GM12878 (cell line): ENCODE data around the gene MDFIC. TPM values are rescaled to one million over a fixed set of nuclear protein-coding genes. Genes with fewer than 3 reads are reported as not detected.

Source experiments
- ATAC-seq: fragments of 200-7000 bp; cut with Tn5 transposase; 3 replicates; pipeline ENCODE4 v1.9.1; 2020; ENCODE audit warnings: mild to moderate bottlenecking, moderate library complexity
- BruUV-seq: library from RNA; stranded (reverse); fragments of 400-500 nt; replicated peaks from 2 replicates; lab custom pipeline; 2021; lab: Mats Ljungman, UMichigan
- CTCF ChIA-PET: fragments of 300-600 bp; sonication (Branson Sonifier 250); formaldehyde crosslinking; extraction: SDS; loops from one replicate; lab custom pipeline; 2021; ENCODE audit warnings: inconsistent platforms; lab: Yijun Ruan, JAX
- POLR2A ChIA-PET: fragments of 350-600 bp; formaldehyde crosslinking; extraction: SDS; loops from one replicate; lab custom pipeline; 2021; ENCODE audit warnings: inconsistent platforms; lab: Charles Lee
- RAD21 ChIA-PET: fragments of 300-600 bp; sonication (Branson Sonifier 250); formaldehyde crosslinking; loops from one replicate; lab custom pipeline; 2023; ENCODE audit warnings: antibody characterized with exemption; ENCODE audit not compliant: unreplicated experiment; lab: Charles Lee
- SMC1A ChIA-PET: fragments of 300-600 bp; sonication (Branson Sonifier 250); formaldehyde crosslinking; loops from one replicate; lab custom pipeline; 2023; ENCODE audit not compliant: unreplicated experiment, uncharacterized antibody; lab: Charles Lee
- DNase-seq: peaks from one replicate; pipeline ENCODE4 v3.0.0-alpha.2; 2011; ENCODE audit warnings: low read depth, low spot score
- FAIRE-seq: peaks from 3 replicates; lab custom pipeline; 2011; peaks lifted over from hg19 to GRCh38; lab: Jason Lieb, UNC
- H2AFZ ChIP-seq: 2 replicates; pipeline ENCODE4 v1.6.0; 2011; ENCODE audit warnings: low read depth, low read length, control low read depth; ENCODE audit not compliant: control insufficient read depth
- H3K27ac ChIP-seq: 2 replicates; pipeline ENCODE4 v1.5.1; 2011; ENCODE audit warnings: control low read depth; ENCODE audit not compliant: control insufficient read depth, insufficient read depth
- H3K27me3 ChIP-seq, 2 experiments: replicated peaks in 1 of 2; 2 replicates each; pipeline versions ENCODE4 v1.6.0 to v1.6.1; 2011; ENCODE audit warnings: low read length in 1 of 2; ENCODE audit not compliant: control insufficient read depth in 2 of 2, insufficient read depth in 2 of 2
- H3K36me3 ChIP-seq, 2 experiments: 2 replicates each; pipeline ENCODE4 v1.5.1; 2011; ENCODE audit warnings: low read length in 1 of 2; ENCODE audit not compliant: control insufficient read depth in 2 of 2, insufficient read depth in 2 of 2
- H3K4me1 ChIP-seq: 2 replicates; pipeline ENCODE4 v1.6.1; 2011; ENCODE audit warnings: mild to moderate bottlenecking, low read length, moderate library complexity, mixed read lengths; ENCODE audit not compliant: control insufficient read depth, insufficient read depth
- H3K4me2 ChIP-seq: 2 replicates; pipeline ENCODE4 v1.6.0; 2011; ENCODE audit warnings: control low read depth; ENCODE audit not compliant: control insufficient read depth, insufficient read depth
- H3K4me3 ChIP-seq: fragments of 200-600 bp; sonication (generic); 2 replicates; pipeline ENCODE4 v1.5.1; 2016
- H3K79me2 ChIP-seq: 2 replicates; pipeline ENCODE4 v1.6.0; 2011; ENCODE audit warnings: low read length; ENCODE audit not compliant: control insufficient read depth, insufficient read depth
- H3K9ac ChIP-seq: 2 replicates; pipeline ENCODE4 v1.8.0; 2011; ENCODE audit warnings: low read length, control low read depth, mixed read lengths; ENCODE audit not compliant: control insufficient read depth, insufficient read depth
- H3K9me3 ChIP-seq: replicated peaks from 3 replicates; pipeline ENCODE4 v1.5.1; 2011; ENCODE audit warnings: mild to moderate bottlenecking, low read length; ENCODE audit not compliant: control insufficient read depth, insufficient read depth
- H4K20me1 ChIP-seq: 2 replicates; pipeline ENCODE4 v1.6.0; 2011; ENCODE audit not compliant: control insufficient read depth, insufficient read depth
- BCL3 ChIP-seq: IDR thresholded peaks from 2 replicates; pipeline ENCODE4 v1.6.1; 2011; ENCODE audit warnings: borderline replicate concordance, low read depth, mild to moderate bottlenecking, moderate library complexity, low read length; ENCODE audit not compliant: insufficient read depth, poor library complexity, severe bottlenecking
- BMI1 ChIP-seq: fragments of 450-650 bp; IDR thresholded peaks from 2 replicates; pipeline ENCODE4 v1.6.1; 2016; ENCODE audit warnings: mild to moderate bottlenecking, moderate library complexity, borderline replicate concordance
- GABPA ChIP-seq: IDR thresholded peaks from 2 replicates; pipeline ENCODE4 v1.6.1; 2014; ENCODE audit warnings: antibody characterized with exemption, low read depth, mild to moderate bottlenecking, inconsistent platforms
- HCFC1 ChIP-seq: fragments of 150-350 bp; IDR thresholded peaks from 2 replicates; pipeline ENCODE4 v1.6.1; 2014; ENCODE audit warnings: low read length
- HDAC2 ChIP-seq: fragments of 200-600 bp; sonication (generic); IDR thresholded peaks from 2 replicates; pipeline ENCODE4 v1.6.1; 2017
- MAX ChIP-seq: IDR thresholded peaks from 2 replicates; pipeline ENCODE4 v1.6.1; 2012; ENCODE audit warnings: low read depth, low read length, improper control_type of control experiment
- MTA2 ChIP-seq: fragments of 450-650 bp; IDR thresholded peaks from 2 replicates; pipeline ENCODE4 v1.6.1; 2016; ENCODE audit warnings: low read depth, mild to moderate bottlenecking, moderate library complexity
- PKNOX1 ChIP-seq: fragments of 450-650 bp; IDR thresholded peaks from 2 replicates; pipeline ENCODE4 v1.6.1; 2016; ENCODE audit warnings: mild to moderate bottlenecking
- POLR2AphosphoS5 ChIP-seq: IDR thresholded peaks from 2 replicates; pipeline ENCODE4 v1.6.1; 2011; ENCODE audit warnings: mild to moderate bottlenecking, low read length, inconsistent platforms
- RCOR1 ChIP-seq: conservative IDR thresholded peaks from 2 replicates; pipeline ENCODE4 v1.6.1; 2012; ENCODE audit warnings: low read depth, low read length, improper control_type of control experiment
- RELA ChIP-seq: fragments of 450-650 bp; IDR thresholded peaks from 2 replicates; pipeline ENCODE4 v1.8.0; 2014; ENCODE audit warnings: borderline replicate concordance; ENCODE audit not compliant: partially characterized antibody
- SUPT20H ChIP-seq: IDR thresholded peaks from 2 replicates; pipeline ENCODE4 v1.6.1; 2011; ENCODE audit warnings: low read depth, mild to moderate bottlenecking, low read length, moderate library complexity, borderline replicate concordance; ENCODE audit not compliant: control insufficient read depth
- TAF1 ChIP-seq: IDR thresholded peaks from 2 replicates; pipeline ENCODE4 v1.6.1; 2011; ENCODE audit warnings: mild to moderate bottlenecking, low read depth, low read length, borderline replicate concordance
- TARDBP ChIP-seq: IDR thresholded peaks from 2 replicates; pipeline ENCODE4 v1.6.1; 2016; ENCODE audit warnings: borderline replicate concordance
- YY1 ChIP-seq: IDR thresholded peaks from 2 replicates; pipeline ENCODE4 v1.6.1; 2011; ENCODE audit warnings: low read depth, mild to moderate bottlenecking, low read length
- ZNF384 ChIP-seq: IDR thresholded peaks from 2 replicates; pipeline ENCODE4 v1.6.1; 2012; ENCODE audit warnings: low read depth, mild to moderate bottlenecking, low read length, improper control_type of control experiment, borderline replicate concordance
- ZSCAN29 ChIP-seq: fragments of 450-650 bp; IDR thresholded peaks from 2 replicates; pipeline ENCODE4 v1.6.1; 2017; ENCODE audit warnings: mild to moderate bottlenecking, moderate library complexity
- WGBS: methylation state at CpG from one replicate; pipeline ENCODE4 v1.1.6; 2016; ENCODE audit warnings: low lambda C conversion rate; ENCODE audit not compliant: insufficient replicate concordance, insufficient coverage; ENCODE audit errors: missing lambda C conversion rate; 5-methylcytosine and 5-hydroxymethylcytosine counted together
- in situ Hi-C: fragments of 300-500 bp; cut with MboI; formaldehyde crosslinking; loops from 9 replicates; pipeline ENCODE4 v1.14.3; 2018; ENCODE audit warnings: mixed read lengths
- intact Hi-C: fragments of 100-400 bp; cut with micrococcal nuclease; formaldehyde crosslinking; loops from one replicate; pipeline ENCODE4 v1.14.2; 2022; ENCODE audit not compliant: unreplicated experiment
- polyA plus RNA-seq, 11 experiments: library from polyadenylated mRNA; depleted of rRNA in 4 of 11; unstranded in 6 of 11; stranded (reverse) in 5 of 11; fragments of >200 nt; fragmentation: Nextera tagmentation in 4 of 11; fragmentation: Illumina TruSeq in 1 of 11; extraction: Ambion mirVana in 4 of 11; extraction: Trizol in 1 of 11; gene quantifications; 1 replicate in 1 of 11; 2 replicates in 10 of 11; pipeline versions ENCODE4 v1.2.1 to v1.2.3, GENCODE V29; 2011 to 2016; ENCODE audit warnings: inconsistent platforms in 2 of 11, missing spikeins in 2 of 11, low read depth in 1 of 11
- total RNA-seq, 4 experiments: library from RNA; depleted of rRNA in 3 of 4; stranded (reverse); fragments of >200 nt in 3 of 4; fragmentation: Illumina TruSeq in 1 of 4; extraction: Trizol in 1 of 4; gene quantifications; 2 replicates each; pipeline versions ENCODE4 v1.2.1 to v1.2.3, GENCODE V29; 2013 to 2021
- TF ChIP-seq, protein P1 (sequence below): fragments of 450-650 bp; IDR thresholded peaks from 2 replicates; pipeline ENCODE4 v1.6.1; 2014; ENCODE audit warnings: mild to moderate bottlenecking

MDFIC gene
- total and polyA plus RNA-seq, 10 of the 15 experiments (the other 5 are each of a cell fraction or from before 2014, with no cell fraction given): 7.3 to 58.4 (median 40.0) TPM

GRCh38 chr7:114921631-114922025, 266 bp upstream of the MDFIC start (continued):
- TF ChIP-seq, protein P1, sequence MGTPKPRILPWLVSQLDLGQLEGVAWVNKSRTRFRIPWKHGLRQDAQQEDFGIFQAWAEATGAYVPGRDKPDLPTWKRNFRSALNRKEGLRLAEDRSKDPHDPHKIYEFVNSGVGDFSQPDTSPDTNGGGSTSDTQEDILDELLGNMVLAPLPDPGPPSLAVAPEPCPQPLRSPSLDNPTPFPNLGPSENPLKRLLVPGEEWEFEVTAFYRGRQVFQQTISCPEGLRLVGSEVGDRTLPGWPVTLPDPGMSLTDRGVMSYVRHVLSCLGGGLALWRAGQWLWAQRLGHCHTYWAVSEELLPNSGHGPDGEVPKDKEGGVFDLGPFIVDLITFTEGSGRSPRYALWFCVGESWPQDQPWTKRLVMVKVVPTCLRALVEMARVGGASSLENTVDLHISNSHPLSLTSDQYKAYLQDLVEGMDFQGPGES: no peak

DNA sequence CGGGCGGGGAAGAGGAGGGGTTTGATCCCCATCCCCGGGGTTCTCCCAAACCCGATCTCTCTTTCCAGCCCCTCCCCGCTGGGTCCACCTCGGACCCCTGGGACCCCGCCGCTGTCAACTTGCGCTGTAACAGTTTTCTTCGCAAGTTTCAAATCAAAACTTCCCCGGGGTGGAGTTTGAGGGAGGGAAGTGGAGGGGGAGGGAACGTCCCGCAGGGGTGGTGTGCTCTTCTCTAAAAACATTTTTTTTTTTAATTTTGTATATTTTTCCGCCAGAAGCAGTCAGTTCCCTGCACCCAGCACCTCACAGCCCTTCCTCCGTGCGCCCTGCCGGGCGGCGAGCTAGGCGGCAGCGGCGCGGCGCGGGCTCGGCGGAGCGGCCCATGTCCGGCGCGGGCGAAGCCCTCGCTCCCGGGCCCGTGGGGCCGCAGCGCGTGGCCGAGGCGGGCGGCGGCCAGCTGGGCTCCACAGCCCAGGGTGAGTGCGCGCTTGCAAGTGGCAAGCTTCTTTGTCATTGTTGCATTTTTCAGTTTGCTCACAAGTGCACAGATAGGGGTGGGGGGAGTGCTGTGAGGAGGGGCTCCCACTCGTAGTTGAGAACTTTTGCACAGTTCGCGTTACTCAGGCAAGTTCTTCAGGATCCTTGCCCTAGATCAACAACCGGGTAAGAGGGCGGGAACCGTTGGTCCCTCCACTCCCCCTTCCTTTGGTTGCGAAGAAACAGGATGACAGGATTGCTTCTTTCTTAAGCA, 933 bp downstream of the MDFIC start:
- peak overlapping the region; percentile 89 for H3K9ac ChIP-seq
- in situ Hi-C loops: no loop called here
- TF ChIP-seq TARDBP (no peak; the same call in 1 of the 2 replicates), HDAC2 (no peak), RELA (no peak), SUPT20H (no peak), MAX (peak; percentile 33; the same call in 1 of the 2 replicates), BCL3 (no peak), HCFC1 (no peak; the same call in 1 of the 2 replicates), ZNF384 (peak; percentile 11; the same call in 1 of the 2 replicates), POLR2AphosphoS5 (peak; percentile 65), RCOR1 (no peak), TAF1 (peak; percentile 31; the same call in 1 of the 2 replicates), BMI1 (no peak), YY1 (0 out of 2 replicates have a peak, but pooled peaks have one; percentile 1), MTA2 (peak; percentile 26; the same call in 1 of the 2 replicates), PKNOX1 (no peak), GABPA (no peak), ZSCAN29 (no peak)

More for the DNA sequence above, 933 bp downstream of the MDFIC start:
- peaks cover 20% of the 10 kb centered on the region for H3K4me1 ChIP-seq
- ChIA-PET POLR2A (interaction anchor here (0.6 to 2.6 kb wide), 6 partner anchors 9 to 89 kb away, joined by 3 to 19 read pairs (median 6); no protein-coding TSS in a partner anchor), RAD21 (interaction anchor here (0.7 to 5.6 kb wide), 11 partner anchors 12 to 446 kb away, joined by 3 to 80 read pairs (median 3); no protein-coding TSS in a partner anchor), SMC1A (interaction anchor here (0.8 to 5.7 kb wide), 8 partner anchors 16 to 471 kb away, joined by 3 to 154 read pairs (median 4); no protein-coding TSS in a partner anchor), CTCF (interaction anchor here (1.6 to 7.8 kb wide), 5 partner anchors 10 to 58 kb away, joined by 7 to 48 read pairs (median 24); no protein-coding TSS in a partner anchor)
- no TSS peak for BruUV-seq
- no peaks in the 10 kb centered on the region for H3K27me3 ChIP-seq
- DNase-seq: no peak
- no peaks in the 10 kb centered on the region for H3K36me3 ChIP-seq
- peak overlapping the region; percentile 70 for H2AFZ ChIP-seq
- intact Hi-C loops: loop anchor here (2.0 to 5.0 kb wide), 2 partner anchors 14 to 291 kb away; no protein-coding TSS in a partner anchor
- under 1% methylated on average over 47 of the region's 51 CpGs for WGBS
- peak overlapping the region; percentile 83 for H3K4me2 ChIP-seq
- ATAC-seq: peak; percentile 39
- no peak for FAIRE-seq
- peak overlapping the region; percentile 85 for H3K4me3 ChIP-seq
- peak overlapping the region; percentile 92 for H3K27ac ChIP-seq
- no peaks in the 10 kb centered on the region for H3K9me3 ChIP-seq
- H4K20me1 ChIP-seq: no peaks in the 10 kb centered on the region
- H3K79me2 ChIP-seq: peaks cover 79% of the 10 kb centered on the region
